CD4-positive, alpha-beta memory T cell (primary cell): ENCODE data around the gene RAB13. TPM values are rescaled to one million over a fixed set of nuclear protein-coding genes. Genes with fewer than 3 reads are reported as not detected.

Experiments
- CTCF ChIA-PET: fragments of 350-600 bp; sonication (Branson Sonifier 250); formaldehyde crosslinking; loops from one replicate; lab custom pipeline; 2021; ENCODE audit warnings: inconsistent platforms; ENCODE audit not compliant: partially characterized antibody; lab: Charles Lee
- POLR2A ChIA-PET: fragments of 350-600 bp; sonication (Branson Sonifier 250); formaldehyde crosslinking; loops from one replicate; lab custom pipeline; 2021; ENCODE audit not compliant: partially characterized antibody; lab: Charles Lee
- DNase-seq, 5 donors: peaks; one replicate each; pipeline versions ENCODE4 v3.0.0 to v3.0.0-alpha.2; 2020 to 2022; ENCODE audit warnings: mixed read lengths in 1 of 5
- H3K27ac ChIP-seq: one replicate; pipeline ENCODE4 v1.7.0; 2013; ENCODE audit warnings: low read depth, low read length
- H3K27me3 ChIP-seq: 2 replicates; pipeline ENCODE4 v1.7.0; 2013; ENCODE audit warnings: mild to moderate bottlenecking, low read length, moderate library complexity; ENCODE audit not compliant: insufficient read depth
- H3K36me3 ChIP-seq: 2 replicates; pipeline ENCODE4 v1.7.0; 2013; ENCODE audit warnings: mild to moderate bottlenecking, low read length, moderate library complexity; ENCODE audit not compliant: insufficient read depth
- H3K4me1 ChIP-seq: 2 replicates; pipeline ENCODE4 v1.7.0; 2013; ENCODE audit warnings: mild to moderate bottlenecking, low read length, moderate library complexity; ENCODE audit not compliant: insufficient read depth
- H3K4me3 ChIP-seq, 2 donors: one replicate each; pipeline ENCODE4 v1.7.0; 2013; ENCODE audit warnings: low read length in 2 of 2, mild to moderate bottlenecking in 1 of 2
- H3K9me3 ChIP-seq, 2 donors: one replicate each; pipeline ENCODE4 v1.7.0; 2013; ENCODE audit warnings: low read length in 2 of 2, control low read depth in 1 of 2; ENCODE audit not compliant: control insufficient read depth in 1 of 2
- H3K27ac Mint-ChIP-seq, 7 donors: one replicate each; pipeline ENCODE4 v1.8.0; 2020 to 2021; ENCODE audit warnings: mixed read lengths in 7 of 7, mild to moderate bottlenecking in 6 of 7, inconsistent platforms in 3 of 7, moderate library complexity in 3 of 7
- H3K27me3 Mint-ChIP-seq, 2 donors: one replicate each; pipeline ENCODE4 v1.8.0; 2020 to 2021; ENCODE audit warnings: mixed read lengths in 2 of 2
- H3K36me3 Mint-ChIP-seq, 2 donors: one replicate each; pipeline ENCODE4 v1.8.0; 2020 to 2021; ENCODE audit warnings: mixed read lengths in 2 of 2, inconsistent platforms in 1 of 2, mild to moderate bottlenecking in 1 of 2
- H3K4me1 Mint-ChIP-seq, 4 donors: one replicate each; pipeline ENCODE4 v1.8.0; 2020 to 2021; ENCODE audit warnings: mixed read lengths in 4 of 4, mild to moderate bottlenecking in 1 of 4
- H3K4me3 Mint-ChIP-seq, 8 donors: one replicate each; pipeline ENCODE4 v1.8.0; 2020 to 2021; ENCODE audit warnings: mixed read lengths in 8 of 8, mild to moderate bottlenecking in 7 of 8, moderate library complexity in 6 of 8, inconsistent platforms in 3 of 8
- H3K9me3 Mint-ChIP-seq, 8 donors: one replicate each; pipeline ENCODE4 v1.8.0; 2020 to 2021; ENCODE audit warnings: mixed read lengths in 8 of 8, mild to moderate bottlenecking in 5 of 8, inconsistent platforms in 3 of 8, moderate library complexity in 1 of 8
- intact Hi-C: fragments of 100-400 bp; cut with micrococcal nuclease; formaldehyde crosslinking; loops from one replicate; pipeline ENCODE4 v1.15.1; 2023
- polyA plus RNA-seq, 2 donors: library from polyadenylated mRNA; unstranded; fragments of 300-500 nt; fragmentation: Illumina TruSeq; gene quantifications; one replicate each; pipeline ENCODE4 v1.2.3, GENCODE V29; 2021
- total RNA-seq, 2 experiments: library from RNA; stranded (reverse); gene quantifications; one replicate each; pipeline ENCODE4 v1.2.3, GENCODE V29; 2021

The RAB13 gene
- total and polyA plus RNA-seq, 4 experiments from 2014 or later, result 0.47 TPM; not detected in 3

- DNase-seq, result peak in 1 of 5 donors; percentile 64
- peaks cover 35% of the 10 kb centered on the region for H3K4me1 ChIP-seq
- H3K36me3 ChIP-seq, result peaks cover 55% of the 10 kb centered on the region
- H3K27ac Mint-ChIP-seq, result peak overlapping the region; percentile 96 to 98 (median 98)
- H3K27me3 ChIP-seq, result no peaks in the 10 kb centered on the region
- peaks cover 23 to 55% (median 35%) of the 10 kb centered on the region in 4 donors for H3K4me1 Mint-ChIP-seq
- intact Hi-C loops, result no loop called here
- peak overlapping the region; percentile 89 to 99 (median 96) for H3K4me3 Mint-ChIP-seq
- ChIA-PET CTCF (interaction anchor here (0.7 to 4.8 kb wide), 12 partner anchors 13 to 146 kb away, joined by 3 to 69 read pairs (median 15); partner anchors contain the start of genes CREB3L4, CRTC2, GATAD2B and JTB), POLR2A (interaction anchor here (0.5 to 13.0 kb wide), 17 partner anchors 13 to 202 kb away, joined by 3 to 298 read pairs (median 13); partner anchors contain the start of genes CREB3L4, CRTC2, GATAD2B and JTB)
- H3K27ac ChIP-seq, result peak overlapping the region; percentile 83
- peaks cover 0 to 4% (median 0%) of the 10 kb centered on the region in 8 donors for H3K9me3 Mint-ChIP-seq
- peaks cover 34 to 70% of the 10 kb centered on the region in 2 donors for H3K36me3 Mint-ChIP-seq
- H3K27me3 Mint-ChIP-seq, result peaks cover 0 to 4% of the 10 kb centered on the region in 2 donors
- H3K4me3 ChIP-seq, result peak overlapping the region; percentile 47 to 72
- no peaks in the 10 kb centered on the region for H3K9me3 ChIP-seq
Measured at GRCh38 chr1:153944005-153944826, 41.9 kb downstream of the RAB13 start.

DNA sequence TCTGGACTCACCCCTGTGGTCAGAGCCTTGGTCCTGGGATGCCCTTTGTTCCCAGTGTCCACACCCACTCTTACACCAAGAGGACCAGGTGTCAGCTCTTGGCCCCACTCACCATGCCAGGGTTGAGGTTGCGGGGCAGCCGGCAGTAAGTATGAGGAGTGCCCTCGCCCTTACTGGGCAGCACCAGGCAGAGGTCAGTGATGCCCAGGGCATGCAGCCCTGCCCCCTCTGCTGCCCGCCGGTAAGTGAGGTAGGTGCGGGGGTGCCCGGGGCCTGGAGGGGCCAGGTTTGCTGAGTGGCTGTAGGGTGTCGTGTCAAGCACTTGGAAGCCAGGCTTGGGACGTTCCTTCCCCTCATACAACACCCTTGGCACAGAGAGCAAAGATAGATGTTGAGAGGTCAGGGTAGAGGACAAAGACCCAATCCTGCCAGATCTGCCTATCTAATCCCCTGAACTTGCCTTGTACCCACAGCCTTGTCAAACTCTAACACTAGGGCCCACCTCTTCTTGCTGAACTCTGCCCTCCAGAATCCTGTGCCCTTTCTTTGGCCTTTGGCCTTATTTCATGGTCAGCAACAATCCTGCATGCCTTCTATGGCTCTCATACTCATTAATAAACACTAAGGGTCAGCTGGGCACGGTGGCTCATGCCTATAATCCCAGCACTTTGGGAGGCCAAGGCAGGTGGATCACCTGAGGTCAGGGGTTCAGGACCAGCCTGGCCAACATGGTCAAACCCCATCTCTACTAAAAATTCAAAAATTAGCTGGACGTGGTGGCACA is 43.2 kb downstream of the RAB13 start:
- intact Hi-C loops, result no loop called here
- POLR2A ChIA-PET, result interaction anchor here (0.7 to 13.0 kb wide), 6 partner anchors 14 to 49 kb away, joined by 5 to 298 read pairs (median 100); partner anchors contain the start of genes CREB3L4, CRTC2, GATAD2B and JTB
- peaks cover 35% of the 10 kb centered on the region for H3K4me1 ChIP-seq

DNA sequence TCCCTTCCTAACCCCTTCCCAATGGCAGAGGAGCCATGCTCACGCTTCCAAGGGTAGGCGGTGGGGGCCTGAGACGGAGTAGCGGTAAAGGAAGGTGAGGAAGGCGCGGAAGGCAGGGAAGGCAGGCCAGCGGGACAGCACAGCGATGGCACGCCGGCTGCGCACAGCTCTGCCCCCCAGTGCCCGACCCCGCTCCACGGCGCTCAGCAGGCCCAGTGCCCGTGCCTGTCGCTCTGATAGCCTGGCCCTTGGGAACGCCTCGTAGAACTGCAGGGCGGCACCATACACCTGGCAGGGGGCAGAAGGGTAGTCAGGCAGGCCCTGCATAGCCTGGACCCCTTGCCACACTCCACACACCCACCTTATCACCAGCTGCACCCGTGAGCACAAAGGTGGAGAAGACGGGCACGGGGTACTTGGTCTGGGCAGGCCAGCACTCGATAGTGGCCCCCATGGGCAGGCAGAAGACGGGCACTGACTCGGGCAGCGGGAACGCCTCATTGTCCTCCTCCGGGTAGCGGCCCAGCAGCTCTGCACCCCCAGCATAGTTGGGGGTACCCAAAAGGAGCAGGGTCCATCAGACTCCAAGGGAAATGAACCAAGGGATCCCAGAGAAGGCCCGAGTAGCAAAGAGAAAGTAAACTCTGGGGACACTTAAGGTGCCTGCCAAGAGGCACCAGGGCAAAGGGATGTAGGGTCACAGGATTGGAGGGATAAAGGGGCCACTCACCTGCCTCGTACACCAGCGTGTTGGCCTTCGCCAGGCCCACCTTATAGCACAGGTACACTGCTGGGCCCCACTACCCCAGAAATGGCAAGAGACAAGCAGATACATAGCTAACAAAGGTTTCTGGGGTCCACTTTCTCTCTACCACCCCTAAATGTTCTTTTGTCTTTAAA is 44.1 kb downstream of the RAB13 start:
- Histone ChIP-seq H3K27ac (peak overlapping the region; percentile 29), H3K4me3 (no peak overlapping the region), H3K36me3 (peaks cover 54% of the 10 kb centered on the region), H3K27me3 (no peaks in the 10 kb centered on the region), H3K4me1 (peaks cover 34% of the 10 kb centered on the region), H3K9me3 (no peaks in the 10 kb centered on the region)
- H3K27me3 Mint-ChIP-seq, result peaks cover 0 to 4% of the 10 kb centered on the region in 2 donors
- intact Hi-C loops, result no loop called here
- peaks cover 23 to 58% (median 35%) of the 10 kb centered on the region in 4 donors for H3K4me1 Mint-ChIP-seq
- POLR2A ChIA-PET, result interaction anchor here (0.7 to 13.0 kb wide), 5 partner anchors 11 to 158 kb away, joined by 3 to 298 read pairs (median 10); partner anchors contain the start of genes CREB3L4, CRTC2 and GATAD2B
- CTCF ChIA-PET, result interaction anchor here (0.6 kb wide), 1 partner anchor 150 kb away, joined by 3 read pairs; no protein-coding TSS in a partner anchor
- H3K27ac Mint-ChIP-seq, result peak overlapping the region in 6 of 7 donors; percentile 25 to 97 (median 53)
- no peak for DNase-seq
- peak overlapping the region in 3 of 8 donors; percentile 7 to 50 (median 42) for H3K4me3 Mint-ChIP-seq
- peaks cover 40 to 68% of the 10 kb centered on the region in 2 donors for H3K36me3 Mint-ChIP-seq
- peaks cover 0 to 4% (median 0%) of the 10 kb centered on the region in 8 donors for H3K9me3 Mint-ChIP-seq

More for the DNA sequence above, 43.2 kb downstream of the RAB13 start:
- Mint-ChIP-seq H3K4me3 (peak overlapping the region in 3 of 8 donors; percentile 22 to 39 (median 29)), H3K9me3 (peaks cover 0 to 4% (median 0%) of the 10 kb centered on the region in 8 donors), H3K36me3 (peaks cover 33 to 67% of the 10 kb centered on the region in 2 donors), H3K4me1 (peaks cover 23 to 58% (median 35%) of the 10 kb centered on the region in 4 donors), H3K27me3 (peaks cover 0 to 4% of the 10 kb centered on the region in 2 donors), H3K27ac (peak overlapping the region; percentile 55 to 97 (median 84))
- Histone ChIP-seq H3K36me3 (peaks cover 49% of the 10 kb centered on the region), H3K4me3 (no peak overlapping the region), H3K27me3 (no peaks in the 10 kb centered on the region), H3K9me3 (no peaks in the 10 kb centered on the region), H3K27ac (peak overlapping the region; percentile 29)
- no peak for DNase-seq
- CTCF ChIA-PET, result interaction anchor here (0.6 to 4.8 kb wide), 5 partner anchors 20 to 150 kb away, joined by 3 to 69 read pairs (median 5); partner anchors contain the start of genes GATAD2B, JTB and RAB13

DNA sequence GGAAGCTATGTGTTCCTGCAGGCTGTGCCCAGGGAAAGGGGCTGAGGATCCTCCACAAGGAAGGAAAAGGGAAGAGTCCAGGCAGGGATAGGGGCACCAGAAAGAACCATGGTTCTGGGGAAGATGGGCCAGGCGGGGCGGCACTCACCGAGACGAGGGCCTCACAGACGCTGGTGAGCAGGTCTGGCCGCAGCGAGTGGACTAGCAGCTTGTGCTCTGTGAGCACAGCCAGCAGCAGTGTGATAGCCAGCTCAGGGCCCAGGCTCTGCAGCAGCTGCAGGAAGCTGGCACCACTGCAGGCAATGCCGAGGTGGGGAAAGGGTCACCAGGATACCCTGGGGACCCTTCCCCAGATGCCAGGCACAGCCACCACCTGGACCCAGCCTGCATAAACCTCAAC is 45.4 kb downstream of the RAB13 start:
- no peaks in the 10 kb centered on the region for H3K27me3 ChIP-seq
- no peak for DNase-seq
- peak overlapping the region in 3 of 7 donors; percentile 17 to 92 (median 57) for H3K27ac Mint-ChIP-seq
- CTCF ChIA-PET, result interaction anchor here (0.9 kb wide), 1 partner anchor 17 kb away, joined by 3 read pairs; no protein-coding TSS in a partner anchor
- intact Hi-C loops, result no loop called here
- no peak overlapping the region for H3K4me3 ChIP-seq
- no peaks in the 10 kb centered on the region for H3K9me3 ChIP-seq
- POLR2A ChIA-PET, result interaction anchor here (0.7 to 13.0 kb wide), 7 partner anchors 10 to 35 kb away, joined by 3 to 298 read pairs (median 4); partner anchors contain the start of genes CREB3L4, CRTC2 and GATAD2B
- peaks cover 23 to 58% (median 35%) of the 10 kb centered on the region in 4 donors for H3K4me1 Mint-ChIP-seq
- H3K4me3 Mint-ChIP-seq, result no peak overlapping the region
- H3K36me3 ChIP-seq, result peaks cover 67% of the 10 kb centered on the region
- peaks cover 48 to 78% of the 10 kb centered on the region in 2 donors for H3K36me3 Mint-ChIP-seq
- peaks cover 0 to 4% of the 10 kb centered on the region in 2 donors for H3K27me3 Mint-ChIP-seq
- no peak overlapping the region for H3K27ac ChIP-seq
- peaks cover 0 to 4% (median 0%) of the 10 kb centered on the region in 8 donors for H3K9me3 Mint-ChIP-seq
- peaks cover 29% of the 10 kb centered on the region for H3K4me1 ChIP-seq

- H3K27ac ChIP-seq, result no peak overlapping the region
- no peaks in the 10 kb centered on the region for H3K9me3 Mint-ChIP-seq
- CTCF ChIA-PET, result interaction anchor here (0.5 kb wide), 1 partner anchor 74 kb away, joined by 3 read pairs; no protein-coding TSS in a partner anchor
- peaks cover 19 to 46% (median 27%) of the 10 kb centered on the region in 4 donors for H3K4me1 Mint-ChIP-seq
- H3K9me3 ChIP-seq, result no peaks in the 10 kb centered on the region
- peaks cover 55 to 79% of the 10 kb centered on the region in 2 donors for H3K36me3 Mint-ChIP-seq
- no peaks in the 10 kb centered on the region for H3K27me3 Mint-ChIP-seq
- H3K36me3 ChIP-seq, result peaks cover 79% of the 10 kb centered on the region
- intact Hi-C loops, result no loop called here
- DNase-seq, result no peak
- H3K4me1 ChIP-seq, result peaks cover 24% of the 10 kb centered on the region
- no peak overlapping the region for H3K4me3 ChIP-seq
- no peaks in the 10 kb centered on the region for H3K27me3 ChIP-seq
- H3K4me3 Mint-ChIP-seq, result no peak overlapping the region
- peak overlapping the region in 3 of 7 donors; percentile 14 to 46 (median 35) for H3K27ac Mint-ChIP-seq
- POLR2A ChIA-PET, result interaction anchor here (1.0 to 13.0 kb wide), 6 partner anchors 14 to 51 kb away, joined by 3 to 298 read pairs (median 4); partner anchors contain the start of genes CREB3L4, CRTC2, GATAD2B and JTB
Measured at GRCh38 chr1:153939476-153939875, 46.7 kb downstream of the RAB13 start.
